H9 (cell line): ENCODE results near the gene LPAR3. TPM values are rescaled to one million over a fixed set of nuclear protein-coding genes. Genes with fewer than 3 reads are reported as not detected.

Source experiments
- DNase-seq: peaks from one replicate; pipeline ENCODE4 v3.0.0-alpha.2; 2017
- H2AFZ ChIP-seq: one replicate; pipeline ENCODE4 v1.6.1; 2013; ENCODE audit warnings: mild to moderate bottlenecking, low read length, control low read depth, moderate library complexity
- H2AK5ac ChIP-seq: 2 replicates; pipeline ENCODE4 v1.6.1; 2013; ENCODE audit warnings: low read length, control low read depth, mixed read lengths; ENCODE audit not compliant: insufficient read length
- H2BK120ac ChIP-seq: one replicate; pipeline ENCODE4 v1.6.1; 2013; ENCODE audit warnings: low read depth, mild to moderate bottlenecking, low read length, control low read depth, inconsistent platforms; ENCODE audit not compliant: poor library complexity, severe bottlenecking
- H2BK12ac ChIP-seq: 2 replicates; pipeline ENCODE4 v1.6.1; 2013; ENCODE audit warnings: low read length, control low read depth, mixed read lengths, low read depth; ENCODE audit not compliant: insufficient read length
- H2BK15ac ChIP-seq: 2 replicates; pipeline ENCODE4 v1.6.1; 2013; ENCODE audit warnings: low read depth, low read length, control low read depth
- H2BK20ac ChIP-seq: one replicate; pipeline ENCODE4 v1.6.1; 2013; ENCODE audit warnings: low read depth, mild to moderate bottlenecking, low read length, control low read depth, inconsistent platforms; ENCODE audit not compliant: poor library complexity, severe bottlenecking
- H2BK5ac ChIP-seq: 2 replicates; pipeline ENCODE4 v1.6.1; 2013; ENCODE audit warnings: low read length, control low read depth, mixed read lengths; ENCODE audit not compliant: insufficient read length
- H3K14ac ChIP-seq: 2 replicates; pipeline ENCODE4 v1.6.1; 2013; ENCODE audit warnings: low read length, control low read depth; ENCODE audit not compliant: insufficient read depth
- H3K18ac ChIP-seq: 2 replicates; pipeline ENCODE4 v1.6.1; 2013; ENCODE audit warnings: low read depth, mild to moderate bottlenecking, mixed read lengths, low read length, control low read depth; ENCODE audit not compliant: insufficient read length
- H3K23ac ChIP-seq: 2 replicates; pipeline ENCODE4 v1.6.1; 2013; ENCODE audit warnings: low read length, control low read depth, mixed read lengths, low read depth; ENCODE audit not compliant: insufficient read length
- H3K23me2 ChIP-seq: 2 replicates; pipeline ENCODE4 v1.6.1; 2013; ENCODE audit warnings: low read depth, mild to moderate bottlenecking, mixed read lengths, low read length, control low read depth; ENCODE audit not compliant: insufficient read length, poor library complexity, severe bottlenecking
- H3K27ac ChIP-seq: 2 replicates; pipeline ENCODE4 v1.5.1; 2013; ENCODE audit warnings: low read length, control low read depth, mixed read lengths, low read depth; ENCODE audit not compliant: insufficient read length
- H3K27me3 ChIP-seq: 2 replicates; pipeline ENCODE4 v1.6.1; 2013; ENCODE audit warnings: low read length, control low read depth, inconsistent platforms; ENCODE audit not compliant: insufficient read depth
- H3K4ac ChIP-seq: 2 replicates; pipeline ENCODE4 v1.6.1; 2013; ENCODE audit warnings: low read depth, mild to moderate bottlenecking, control low read depth, inconsistent platforms, low read length, moderate library complexity
- H3K4me1 ChIP-seq: 2 replicates; pipeline ENCODE4 v1.6.1; 2013; ENCODE audit warnings: low read length, control low read depth, inconsistent platforms; ENCODE audit not compliant: insufficient read depth
- H3K4me2 ChIP-seq: 2 replicates; pipeline ENCODE4 v1.6.1; 2013; ENCODE audit warnings: low read length, control low read depth, mixed read lengths; ENCODE audit not compliant: insufficient read length, insufficient read depth
- H3K56ac ChIP-seq: 2 replicates; pipeline ENCODE4 v1.6.1; 2013; ENCODE audit warnings: low read depth, mild to moderate bottlenecking, mixed read lengths, low read length, control low read depth; ENCODE audit not compliant: insufficient read length
- H3K79me1 ChIP-seq: 2 replicates; pipeline ENCODE4 v1.6.1; 2013; ENCODE audit warnings: low read depth, mild to moderate bottlenecking, moderate library complexity, low read length, control low read depth, inconsistent platforms; ENCODE audit not compliant: insufficient read depth, poor library complexity, severe bottlenecking
- H3K79me2 ChIP-seq: 2 replicates; pipeline ENCODE4 v1.6.1; 2013; ENCODE audit warnings: low read length, control low read depth, inconsistent platforms; ENCODE audit not compliant: insufficient read depth
- H3K9ac ChIP-seq: 2 replicates; pipeline ENCODE4 v1.6.1; 2013; ENCODE audit warnings: low read length, control low read depth, mixed read lengths; ENCODE audit not compliant: insufficient read length; ENCODE audit errors: extremely low read depth
- H3K9me3 ChIP-seq: one replicate; pipeline ENCODE4 v1.6.1; 2013; ENCODE audit warnings: low read depth, low read length, inconsistent platforms; ENCODE audit not compliant: control insufficient read depth
- H3T11ph ChIP-seq: one replicate; pipeline ENCODE4 v1.6.1; 2013; ENCODE audit warnings: mild to moderate bottlenecking, low read length, control low read depth, inconsistent platforms
- H4K20me1 ChIP-seq: one replicate; pipeline ENCODE4 v1.6.1; 2013; ENCODE audit not compliant: control insufficient read depth, insufficient read length, insufficient read depth
- H4K5ac ChIP-seq: 2 replicates; pipeline ENCODE4 v1.6.1; 2013; ENCODE audit warnings: low read depth, mild to moderate bottlenecking, mixed read lengths, low read length, control low read depth; ENCODE audit not compliant: insufficient read length
- H4K8ac ChIP-seq: replicated peaks from 2 replicates; pipeline ENCODE4 v1.6.1; 2013; ENCODE audit warnings: low read length, control low read depth, mixed read lengths, low read depth; ENCODE audit not compliant: insufficient read length
- H4K91ac ChIP-seq: 2 replicates; pipeline ENCODE4 v1.6.1; 2013; ENCODE audit warnings: low read depth, mild to moderate bottlenecking, moderate library complexity, mixed read lengths, low read length, control low read depth; ENCODE audit not compliant: insufficient read length
- H3K27ac Mint-ChIP-seq, 3 experiments: 2 replicates in 2 of 3; 3 replicates in 1 of 3; pipeline ENCODE4 v1.8.0; 2020 to 2021; ENCODE audit warnings: mixed read lengths in 3 of 3, mild to moderate bottlenecking in 1 of 3, moderate library complexity in 1 of 3
- H3K27me3 Mint-ChIP-seq: 2 replicates; pipeline ENCODE4 v1.8.0; 2021; ENCODE audit warnings: low read depth, mild to moderate bottlenecking, moderate library complexity, mixed read lengths
- H3K36me3 Mint-ChIP-seq, 3 experiments: 2 replicates in 2 of 3; 3 replicates in 1 of 3; pipeline ENCODE4 v1.8.0; 2020 to 2021; ENCODE audit warnings: low read depth in 3 of 3, mixed read lengths in 3 of 3; ENCODE audit not compliant: insufficient read depth in 1 of 3
- H3K4me1 Mint-ChIP-seq, 2 experiments: 2 replicates each; pipeline ENCODE4 v1.8.0; 2020; ENCODE audit warnings: mixed read lengths in 2 of 2
- H3K4me3 Mint-ChIP-seq, 2 experiments: 2 replicates in 1 of 2; 3 replicates in 1 of 2; pipeline ENCODE4 v1.8.0; 2020 to 2021; ENCODE audit warnings: mild to moderate bottlenecking in 2 of 2, mixed read lengths in 2 of 2, moderate library complexity in 1 of 2
- H3K9me3 Mint-ChIP-seq, 2 experiments: 2 replicates in 1 of 2; 3 replicates in 1 of 2; pipeline ENCODE4 v1.8.0; 2020; ENCODE audit warnings: mild to moderate bottlenecking in 2 of 2, mixed read lengths in 2 of 2, moderate library complexity in 1 of 2
- CTCF ChIP-seq: fragments of 200-600 bp; sonication (generic); conservative IDR thresholded peaks from 3 replicates; pipeline ENCODE4 v1.8.0; 2021; ENCODE audit warnings: antibody characterized with exemption, mild to moderate bottlenecking
- WGBS: extraction: QIAGEN DNeasy Blood & Tissue Kit; methylation state at CpG from one replicate; pipeline ENCODE4 v1.1.7; 2013; ENCODE audit warnings: missing lambda C conversion rate, low lambda C conversion rate, mixed read lengths; ENCODE audit not compliant: insufficient read length; ENCODE audit errors: extremely low coverage; 5-methylcytosine and 5-hydroxymethylcytosine counted together
- total RNA-seq: library from RNA; stranded (reverse); gene quantifications from 2 replicates; pipeline ENCODE4 v1.2.1, GENCODE V29; 2021

The LPAR3 gene
- total RNA-seq, 1 experiment from 2014 or later, result 3.0 TPM

- DNase-seq, result peak; percentile 66
- no CpG with 5 or more reads among the region's 13 CpGs for WGBS
- Histone ChIP-seq H4K8ac (no peak overlapping the region), H3K79me2 (no peaks in the 10 kb centered on the region), H3K18ac (no peak overlapping the region), H2BK5ac (no peak overlapping the region), H3K14ac (no peak overlapping the region), H3K4ac (no peak overlapping the region), H3K56ac (no peak overlapping the region), H4K91ac (no peak overlapping the region), H2BK20ac (no peak overlapping the region), H2AFZ (no peak overlapping the region), H2AK5ac (no peak overlapping the region), H3K4me2 (no peak overlapping the region), H3K9me3 (no peaks in the 10 kb centered on the region), H3K79me1 (no peaks in the 10 kb centered on the region), H3T11ph (no peak overlapping the region), H2BK120ac (no peak overlapping the region), H3K27me3 (no peaks in the 10 kb centered on the region; the same call in 1 of the 2 replicates), H3K4me1 (no peaks in the 10 kb centered on the region), H3K23ac (no peak overlapping the region), H4K20me1 (no peaks in the 10 kb centered on the region), H2BK12ac (no peak overlapping the region), H4K5ac (no peak overlapping the region), H3K9ac (no peak overlapping the region), H2BK15ac (no peak overlapping the region), H3K23me2 (no peaks in the 10 kb centered on the region), H3K27ac (no peak overlapping the region)
- no peak for TF ChIP-seq CTCF
- Mint-ChIP-seq H3K4me3 (peak overlapping the region in 1 of 2 experiments; percentile 24; a peak in 1 of 5 replicates), H3K9me3 (peaks cover 5 to 6% of the 10 kb centered on the region in 2 experiments; a peak in 4 of 5 replicates), H3K27ac (peak overlapping the region in 2 of 3 experiments; percentile 46 to 62; a peak in 4 of 7 replicates), H3K36me3 (peaks cover 0 to 6% (median 1%) of the 10 kb centered on the region in 3 experiments; a peak in 2 of 7 replicates), H3K4me1 (peaks cover 18 to 21% of the 10 kb centered on the region in 2 experiments), H3K27me3 (peaks cover 21% of the 10 kb centered on the region)
These were observed 128.9 kb downstream of the LPAR3 start for GRCh38 chr1:84763912-84764680.
